ENCODE data around the gene ELF3. TPM values are rescaled to one million over a fixed set of nuclear protein-coding genes. Genes with fewer than 3 reads are reported as not detected.

ELF3 gene
- total and polyA plus RNA-seq, 2 of the 13 experiments (the other 11 are each of a cell fraction or from before 2014, with no cell fraction given): 11.5 to 55.1 TPM

DNA sequence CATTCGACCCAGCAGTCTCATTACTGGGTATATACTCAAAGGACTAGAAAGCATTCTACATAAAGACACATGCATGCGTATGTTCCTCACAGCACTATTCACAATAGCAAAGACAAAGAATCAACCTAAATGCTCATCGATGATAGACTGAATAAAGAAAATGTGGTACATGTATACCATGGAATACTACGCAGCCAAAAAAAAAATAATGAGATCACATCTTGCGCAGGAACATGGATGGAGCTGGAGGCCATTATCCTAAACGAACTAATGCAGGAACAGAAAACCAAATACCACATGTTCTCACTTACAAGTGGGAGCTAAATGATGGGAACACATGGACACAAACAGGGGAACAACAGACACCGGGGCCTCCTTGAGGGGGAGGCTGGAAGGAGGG, 43.7 kb downstream of the ELF3 start:
- BruUV-seq (replicated peaks): no TSS peak
- in situ Hi-C loops (cut with HindIII; ENCODE audit: extremely low pct_ligation_motif_present, low pct_unique_long_range_greater_than_20kb): no loop called here
- Histone ChIP-seq H3K9me3 (ENCODE audit: low read length) (no peaks in the 10 kb centered on the region), H2AFZ (ENCODE audit: low read length) (no peak overlapping the region), H3K36me3 (replicated peaks in 1 of 2; ENCODE audit: control insufficient read depth in 1 of 2, insufficient read depth in 2 of 2, low read length in 2 of 2) (no peaks in the 10 kb centered on the region), H3K27ac (ENCODE audit: extremely low read length, insufficient read depth, low read length) (no peak overlapping the region), H3K4me1 (ENCODE audit: insufficient read depth, low read length) (peaks cover 48% of the 10 kb centered on the region), H3K9ac (ENCODE audit: insufficient read depth, low read depth, low read length) (no peak overlapping the region), H3K4me2 (ENCODE audit: low read depth, low read length) (no peak overlapping the region), H3K27me3 (ENCODE audit: control insufficient read depth in 1 of 2, insufficient read depth in 2 of 2, low read length in 2 of 2) (no peaks in the 10 kb centered on the region), H4K20me1 (ENCODE audit: insufficient read depth, low read length) (no peaks in the 10 kb centered on the region), H3K79me2 (ENCODE audit: insufficient read depth, low read length) (no peaks in the 10 kb centered on the region), H3K4me3 (replicated peaks in 1 of 3; ENCODE audit: insufficient read depth in 1 of 3, low read depth in 2 of 3, low read length in 3 of 3) (no peak overlapping the region)
- no peak for ATAC-seq
- TF ChIP-seq ZNF766 (CRISPR knock-in tag; IDR thresholded peaks at IDR 0.05; ENCODE audit: borderline replicate concordance): no peak
- TF ChIP-seq ZFX (CRISPR knock-in tag; IDR thresholded peaks at IDR 0.05; ENCODE audit: low read depth): no peak
- TF ChIP-seq TSC22D2 (CRISPR knock-in tag; IDR thresholded peaks at IDR 0.05; ENCODE audit: borderline replicate concordance): no peak
- no peak for TF ChIP-seq FOXK1 (CRISPR knock-in tag; IDR thresholded peaks at IDR 0.05; ENCODE audit: borderline replicate concordance, low read depth)
- no peak for TF ChIP-seq DZIP1 (CRISPR knock-in tag; IDR thresholded peaks at IDR 0.05)
- TF ChIP-seq PRMT3 (CRISPR knock-in tag; IDR thresholded peaks at IDR 0.05; ENCODE audit: borderline replicate concordance, low read depth): no peak
- intact Hi-C loops (cut with micrococcal nuclease; ENCODE audit: unreplicated experiment): no loop called here
- WGBS (ENCODE audit: low lambda C conversion rate): 76% methylated on average over 7 of the region's 7 CpGs
- FAIRE-seq: no peak
- ChIA-PET CTCF (ENCODE audit: low intra/inter-chr PET ratio, low total read pairs) (no interaction called here), POLR2A (interaction anchor here (2.4 to 4.5 kb wide), 2 partner anchors 19 to 43 kb away, joined by 6 to 54 read pairs; partner anchors contain the start of gene ELF3)
- DNase-seq (ENCODE audit: low spot score): no peak
